Stimulated activated CD8-positive, alpha-beta memory T cell treated with anti-CD3 and anti-CD28 coated beads, Interleukin-15, amount 100 ng/mL, for 24 hours (primary cell): Measurements from ENCODE around the gene PPP1R14D.
"Not testable (repeated sequence)": the region's sequence is repeated elsewhere in the genome, so short reads cannot be mapped to it uniquely, and the experiment has no call there.

Source experiments
- DNase-seq: peaks from one replicate; pipeline ENCODE4 v3.0.0-alpha.2; 2020; ENCODE audit warnings: low read depth

Gene PPP1R14D

GRCh38 chr15:40828447-40829036 is at the start of gene PPP1R14D:
PPP1R14D (minus strand) TSS chr15:40828708; CDS start chr15:40828641, 67 bp downstream.
- no peak for DNase-seq

- no peak for DNase-seq
Observed at GRCh38 chr15:40877694-40878093, 49.2 kb upstream of the PPP1R14D start.

DNA sequence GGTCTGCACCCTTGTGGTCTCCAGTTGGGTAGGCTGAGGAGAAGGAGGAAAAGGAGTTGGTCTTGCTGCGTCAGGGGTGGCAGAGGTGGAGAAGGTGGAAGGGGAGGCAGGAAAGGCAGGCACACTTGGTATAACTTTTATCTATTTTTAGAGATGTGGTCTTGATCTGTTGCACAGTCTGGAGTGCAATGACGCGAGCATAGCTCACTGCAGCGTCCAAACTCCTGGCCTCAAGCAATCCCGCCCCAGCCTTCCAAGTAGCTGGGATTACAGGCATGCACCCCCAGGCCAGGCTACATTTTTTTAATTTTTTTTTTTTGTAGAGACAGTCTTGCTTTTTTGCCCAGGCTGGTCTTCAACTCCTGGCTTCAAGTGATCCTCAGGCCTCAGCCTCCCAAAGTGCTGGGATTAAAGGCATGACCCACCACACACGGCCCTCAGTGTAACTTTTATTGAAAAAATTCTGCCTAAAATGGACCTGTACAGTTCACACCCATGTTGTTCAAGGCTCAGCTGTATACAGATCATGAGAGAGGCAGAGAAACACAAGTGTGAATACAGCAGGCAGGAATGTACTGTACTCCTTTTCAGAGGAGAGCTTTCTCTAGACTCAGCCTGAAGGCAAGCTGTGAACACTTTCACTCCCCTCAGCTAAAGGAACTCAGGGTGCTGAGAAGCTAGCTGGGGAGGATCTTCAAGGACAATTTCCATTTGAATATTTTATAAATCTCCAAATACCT is 47.7 kb upstream of the PPP1R14D start:
- no peak for DNase-seq

- DNase-seq, result peak; percentile 21
Observed at GRCh38 chr15:40873694-40874561, 45.4 kb upstream of the PPP1R14D start, which contains the start of gene RHOV. RHOV (minus strand) TSS chr15:40874234; CDS start chr15:40874139, 95 bp downstream.

- no peak for DNase-seq
Observed at GRCh38 chr15:40872791-40873693, 44.5 kb upstream of the PPP1R14D start.

DNA sequence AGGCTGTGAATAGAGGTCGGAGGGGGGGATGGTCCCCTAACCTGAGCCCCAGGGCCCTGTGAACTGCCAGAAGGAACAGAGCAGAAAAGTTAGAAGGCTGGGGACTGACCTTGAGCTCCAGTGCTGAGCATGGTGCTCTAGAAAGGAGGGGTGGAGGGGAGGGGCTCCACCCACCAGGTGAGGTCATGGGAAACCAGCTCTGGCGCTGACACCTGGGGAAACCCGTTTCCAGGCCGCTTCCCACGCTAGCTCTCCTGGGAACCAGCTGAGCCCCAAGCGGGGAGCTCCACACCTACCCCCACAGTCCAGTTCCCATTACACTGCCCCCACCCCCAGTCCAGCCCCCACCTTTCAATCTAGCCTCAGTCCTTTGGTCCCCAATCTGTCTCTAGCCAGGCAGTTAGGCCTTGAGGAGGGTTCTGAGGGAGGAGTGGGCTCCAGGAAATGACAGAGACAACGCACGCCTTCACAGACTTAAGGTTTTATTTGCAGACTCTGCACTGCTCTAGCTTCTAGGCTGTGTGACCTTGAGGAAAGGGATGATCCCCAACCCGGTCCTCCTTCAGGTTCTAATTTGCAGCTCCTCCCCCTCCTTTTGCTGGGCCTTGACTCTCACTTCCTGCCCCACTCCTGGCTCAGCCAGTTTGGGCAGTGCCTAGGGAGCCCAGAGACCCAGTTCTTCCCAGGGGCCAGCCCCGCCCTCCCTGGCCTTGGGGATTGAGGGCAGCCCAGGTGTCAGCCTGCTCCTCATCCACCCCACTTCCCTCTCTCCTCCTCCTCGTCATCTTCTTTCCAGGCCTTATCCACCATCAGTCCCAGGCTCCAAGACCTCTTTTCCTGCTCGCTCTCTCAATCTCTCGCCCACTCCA is 43.5 kb upstream of the PPP1R14D start:
- no peak for DNase-seq

GRCh38 chr15:40870716-40871115 is 42.2 kb upstream of the PPP1R14D start:
- DNase-seq, result no peak

GRCh38 chr15:40869686-40870085 is 41.2 kb upstream of the PPP1R14D start:
- no peak for DNase-seq

DNA sequence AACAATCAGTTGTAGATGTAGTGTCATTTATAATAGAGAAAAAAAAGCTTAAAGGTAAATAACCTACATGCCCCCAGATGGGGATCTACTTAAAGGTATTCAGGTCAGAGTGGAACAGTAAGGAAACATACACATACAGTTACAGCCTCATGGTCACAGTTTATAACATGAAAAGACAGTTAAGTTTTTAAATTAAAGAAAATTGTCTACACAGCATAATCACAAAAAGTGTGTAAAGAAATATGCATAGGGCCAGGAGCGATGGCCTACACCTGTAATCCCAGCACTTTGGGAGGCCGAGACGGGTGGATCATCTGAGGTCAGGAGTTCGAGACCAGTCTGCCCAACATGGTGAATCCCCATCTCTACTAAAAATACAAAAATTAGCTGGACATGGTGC is 38.7 kb upstream of the PPP1R14D start:
- no peak for DNase-seq

DNA sequence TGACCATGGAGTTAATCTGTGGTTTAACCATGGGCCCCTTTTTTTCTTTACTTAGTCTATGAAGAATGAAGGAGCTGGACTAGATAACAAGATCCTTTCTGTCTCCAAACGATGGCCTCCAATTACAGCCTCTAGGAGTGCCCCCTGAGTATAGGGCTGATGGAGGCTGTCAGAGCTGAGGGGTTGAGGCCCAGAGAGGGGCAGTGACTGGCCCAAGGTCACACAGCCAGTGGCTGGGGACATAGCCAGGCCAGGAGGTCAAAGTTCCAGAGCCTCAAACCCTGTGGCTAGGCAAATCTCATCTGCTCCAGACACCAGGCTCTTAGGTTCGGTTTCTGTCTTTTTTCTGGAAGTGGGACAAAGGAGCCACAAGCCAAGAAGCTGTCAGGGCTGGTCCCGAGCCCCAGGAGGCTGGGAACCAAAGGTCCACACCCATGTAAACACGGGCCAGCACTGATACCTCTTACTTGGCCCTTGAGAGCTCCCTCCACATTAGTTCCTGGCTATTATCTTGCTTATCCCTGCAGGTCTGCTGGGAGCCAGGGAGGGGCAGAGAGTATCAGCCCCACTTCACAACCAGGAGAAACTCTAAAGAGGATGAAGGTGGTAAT is 35.3 kb upstream of the PPP1R14D start:
- no peak for DNase-seq

- not testable (repeated sequence) for DNase-seq
Observed at GRCh38 chr15:40861147-40861546, 32.6 kb upstream of the PPP1R14D start.

DNA sequence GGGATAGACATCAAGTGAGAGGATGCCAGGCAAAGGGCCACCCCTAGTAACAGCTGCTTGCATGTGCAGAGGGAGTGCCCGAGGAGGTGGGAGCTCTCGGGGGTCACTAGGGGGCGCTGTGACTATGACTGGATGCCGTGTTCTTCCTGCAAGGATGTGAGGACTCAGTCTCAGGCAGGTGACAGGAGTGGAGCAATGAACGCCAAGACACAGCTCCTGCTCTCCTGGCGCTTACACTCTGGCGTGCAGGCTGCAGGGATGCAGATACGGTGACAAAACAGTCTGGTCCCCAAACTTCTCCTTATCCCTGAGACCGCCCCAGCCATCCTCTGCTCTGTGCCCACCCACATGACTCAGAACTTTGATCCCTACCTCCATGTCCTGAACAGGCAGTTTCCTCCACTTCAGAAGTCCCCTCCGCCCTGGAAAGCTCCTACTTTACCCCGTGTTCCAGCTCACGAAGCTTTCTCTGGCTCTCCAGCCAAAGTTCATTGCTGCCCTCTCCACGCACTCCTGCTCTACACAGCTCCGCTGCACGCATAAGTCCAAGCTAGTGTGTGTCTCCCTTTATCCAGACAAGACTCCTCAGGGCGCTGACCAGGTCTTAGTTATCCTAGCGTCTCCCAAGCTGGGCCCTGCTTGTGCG is 30.8 kb upstream of the PPP1R14D start:
- DNase-seq, result peak; percentile 78

GRCh38 chr15:40858706-40859105 is 30.2 kb upstream of the PPP1R14D start:
- DNase-seq, result no peak

- peak; percentile 65 for DNase-seq
Observed at GRCh38 chr15:40857601-40858341, 29.3 kb upstream of the PPP1R14D start.

- no peak for DNase-seq
Observed at GRCh38 chr15:40856746-40857145, 28.2 kb upstream of the PPP1R14D start.

DNA sequence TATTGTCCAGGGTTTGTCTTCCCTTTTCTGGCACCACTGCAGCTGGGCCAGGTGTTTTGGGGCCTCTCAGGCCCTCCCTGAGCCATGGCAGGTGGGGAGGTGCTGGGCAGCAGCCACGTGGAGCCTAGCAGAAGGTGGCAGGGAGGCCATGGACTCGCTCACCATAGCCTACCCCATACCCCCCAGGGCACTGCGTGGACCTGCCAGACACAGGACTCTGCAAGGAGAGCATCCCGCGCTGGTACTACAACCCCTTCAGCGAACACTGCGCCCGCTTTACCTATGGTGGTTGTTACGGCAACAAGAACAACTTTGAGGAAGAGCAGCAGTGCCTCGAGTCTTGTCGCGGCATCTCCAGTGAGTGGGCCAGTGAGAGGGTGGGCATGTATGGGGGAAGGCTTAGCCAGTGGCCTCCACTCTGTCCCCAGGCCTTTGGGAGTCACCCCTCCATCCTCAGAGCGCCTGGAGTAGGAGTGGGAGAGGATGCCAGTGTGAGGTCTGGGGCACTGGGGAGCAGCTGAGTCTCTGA is 27.3 kb upstream of the PPP1R14D start:
- DNase-seq, result no peak

DNA sequence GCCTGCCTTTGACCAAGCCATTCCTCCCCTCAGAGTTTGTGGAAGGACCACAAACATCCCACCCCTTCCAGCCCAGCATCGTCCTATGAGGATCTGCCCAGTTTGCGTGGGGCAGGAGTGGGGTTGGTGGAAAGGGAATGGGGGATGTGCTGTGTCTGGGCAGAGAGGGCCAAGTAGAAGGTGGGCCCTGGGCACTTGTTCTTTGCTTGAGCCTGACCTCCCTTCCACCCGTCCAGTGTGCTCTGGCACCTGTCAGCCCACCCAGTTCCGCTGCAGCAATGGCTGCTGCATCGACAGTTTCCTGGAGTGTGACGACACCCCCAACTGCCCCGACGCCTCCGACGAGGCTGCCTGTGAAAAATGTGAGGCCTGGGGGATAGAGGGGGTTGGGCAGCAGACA is 25.7 kb upstream of the PPP1R14D start:
- DNase-seq, result no peak

GRCh38 chr15:40853241-40853890 is 24.9 kb upstream of the PPP1R14D start:
- no peak for DNase-seq
